IMR-90 (cell line): ENCODE data around the gene TTYH3. TPM values are rescaled to one million over a fixed set of nuclear protein-coding genes. Genes with fewer than 3 reads are reported as not detected.

Source experiments
- ATAC-seq: fragments of 200-7000 bp; cut with Tn5 transposase; 2 replicates; pipeline ENCODE4 v1.9.1; 2020; ENCODE audit warnings: low read depth, mild to moderate bottlenecking, moderate library complexity
- BruUV-seq: library from RNA; stranded (reverse); fragments of 400-500 nt; replicated peaks from 2 replicates; lab custom pipeline; 2021; lab: Mats Ljungman, UMichigan
- CTCF ChIA-PET: fragments of 300-600 bp; formaldehyde crosslinking; extraction: SDS; loops from one replicate; lab custom pipeline; 2021; ENCODE audit warnings: antibody characterized with exemption; lab: Yijun Ruan, JAX
- POLR2A ChIA-PET: fragments of 300-600 bp; sonication (Branson Sonifier 250); formaldehyde crosslinking; loops from one replicate; lab custom pipeline; 2022; ENCODE audit warnings: antibody characterized with exemption; ENCODE audit not compliant: unreplicated experiment; lab: Charles Lee
- DNase-seq: peaks from one replicate; pipeline ENCODE4 v3.0.0; 2013
- H2AFZ ChIP-seq: replicated peaks from 2 replicates; pipeline ENCODE3; 2013; ENCODE audit warnings: low read length, mild to moderate bottlenecking; ENCODE audit not compliant: poor library complexity
- H2AK5ac ChIP-seq: 2 replicates; pipeline ENCODE4 v1.6.1; 2013; ENCODE audit warnings: low read depth, low read length, inconsistent platforms
- H2AK9ac ChIP-seq: replicated peaks from 2 replicates; pipeline ENCODE3; 2013; ENCODE audit warnings: mild to moderate bottlenecking, low read depth, low read length, moderate library complexity; ENCODE audit not compliant: poor library complexity
- H2BK120ac ChIP-seq: 2 replicates; pipeline ENCODE4 v1.6.1; 2013; ENCODE audit warnings: low read depth, low read length, inconsistent platforms
- H2BK15ac ChIP-seq: 3 replicates; pipeline ENCODE4 v1.6.1; 2013; ENCODE audit warnings: low read depth, low read length, inconsistent platforms
- H2BK20ac ChIP-seq: 2 replicates; pipeline ENCODE4 v1.6.1; 2013; ENCODE audit warnings: low read depth, mild to moderate bottlenecking, inconsistent platforms, low read length, moderate library complexity
- H2BK5ac ChIP-seq: 2 replicates; pipeline ENCODE4 v1.6.1; 2013; ENCODE audit warnings: mild to moderate bottlenecking, low read depth, low read length, inconsistent platforms; ENCODE audit not compliant: poor library complexity, severe bottlenecking
- H3K14ac ChIP-seq: replicated peaks from 2 replicates; pipeline ENCODE4 v1.6.1; 2013; ENCODE audit warnings: low read depth, low read length, inconsistent platforms
- H3K18ac ChIP-seq: 2 replicates; pipeline ENCODE4 v1.6.1; 2013; ENCODE audit warnings: low read depth, low read length, control low read depth
- H3K23ac ChIP-seq: 2 replicates; pipeline ENCODE4 v1.6.1; 2013; ENCODE audit warnings: low read depth, low read length, inconsistent platforms
- H3K27ac ChIP-seq: 2 replicates; pipeline ENCODE4 v1.5.1; 2013; ENCODE audit warnings: mild to moderate bottlenecking, control low read depth, low read length; ENCODE audit not compliant: insufficient read depth
- H3K27me3 ChIP-seq: 2 replicates; pipeline ENCODE4 v1.6.1; 2013; ENCODE audit warnings: low read length; ENCODE audit not compliant: control insufficient read depth, insufficient read depth
- H3K36me3 ChIP-seq: 2 replicates; pipeline ENCODE4 v1.6.1; 2013; ENCODE audit warnings: low read length, mixed read lengths; ENCODE audit not compliant: control insufficient read depth, insufficient read depth
- H3K4ac ChIP-seq: 2 replicates; pipeline ENCODE4 v1.6.1; 2013; ENCODE audit warnings: low read depth, low read length, inconsistent platforms
- H3K4me1 ChIP-seq: 2 replicates; pipeline ENCODE4 v1.6.1; 2013; ENCODE audit warnings: low read length, mixed read lengths; ENCODE audit not compliant: control insufficient read depth, insufficient read depth
- H3K4me2 ChIP-seq: 2 replicates; pipeline ENCODE4 v1.6.1; 2013; ENCODE audit warnings: low read depth, mild to moderate bottlenecking, control low read depth, low read length, moderate library complexity
- H3K4me3 ChIP-seq: 2 replicates; pipeline ENCODE4 v1.5.1; 2013; ENCODE audit warnings: low read depth, mild to moderate bottlenecking, control low read depth, low read length, moderate library complexity; ENCODE audit not compliant: insufficient read depth
- H3K56ac ChIP-seq: 2 replicates; pipeline ENCODE4 v1.6.1; 2013; ENCODE audit warnings: low read length, inconsistent platforms; ENCODE audit not compliant: insufficient read depth; ENCODE audit errors: extremely low read depth
- H3K79me1 ChIP-seq, 2 experiments: 2 replicates each; pipeline ENCODE4 v1.6.1; 2013; ENCODE audit warnings: low read length in 2 of 2, inconsistent platforms in 1 of 2, low read depth in 1 of 2
- H3K9ac ChIP-seq: 2 replicates; pipeline ENCODE4 v1.6.1; 2013; ENCODE audit warnings: low read depth, low read length, control low read depth
- H3K9me1 ChIP-seq: 2 replicates; pipeline ENCODE4 v1.6.1; 2013; ENCODE audit warnings: low read length, inconsistent platforms; ENCODE audit not compliant: insufficient read depth
- H3K9me3 ChIP-seq: 2 replicates; pipeline ENCODE4 v1.6.1; 2013; ENCODE audit warnings: low read length; ENCODE audit not compliant: control insufficient read depth, insufficient read depth
- H4K20me1 ChIP-seq: 2 replicates; pipeline ENCODE4 v1.6.1; 2013; ENCODE audit warnings: low read length, inconsistent platforms; ENCODE audit not compliant: insufficient read depth
- H4K5ac ChIP-seq: 2 replicates; pipeline ENCODE4 v1.6.1; 2013; ENCODE audit warnings: mild to moderate bottlenecking, low read depth, low read length, control low read depth
- H4K8ac ChIP-seq, 2 experiments: 2 replicates each; pipeline ENCODE4 v1.6.1; 2013; ENCODE audit warnings: low read depth in 2 of 2, low read length in 2 of 2, control low read depth in 1 of 2, inconsistent platforms in 1 of 2
- H4K91ac ChIP-seq: 2 replicates; pipeline ENCODE4 v1.6.1; 2013; ENCODE audit warnings: low read depth, low read length, inconsistent platforms; ENCODE audit not compliant: insufficient read depth
- BHLHE40 ChIP-seq: fragments of 150-350 bp; IDR thresholded peaks from 2 replicates; pipeline ENCODE4 v1.6.1; 2016; ENCODE audit warnings: mild to moderate bottlenecking, low read depth, low read length
- CEBPB ChIP-seq: IDR thresholded peaks from 2 replicates; pipeline ENCODE4 v1.6.1; 2012; ENCODE audit warnings: low read depth, low read length, improper control_type of control experiment
- CHD1 ChIP-seq: IDR thresholded peaks from 2 replicates; pipeline ENCODE4 v1.6.1; 2012; ENCODE audit warnings: low read depth, low read length, improper control_type of control experiment
- FOS ChIP-seq: fragments of 150-350 bp; IDR thresholded peaks from 2 replicates; pipeline ENCODE4 v1.6.1; 2016; ENCODE audit warnings: low read depth, low read length
- MAFK ChIP-seq: IDR thresholded peaks from 2 replicates; pipeline ENCODE4 v1.6.1; 2012; ENCODE audit warnings: low read depth, low read length, improper control_type of control experiment
- MAZ ChIP-seq: IDR thresholded peaks from 2 replicates; pipeline ENCODE4 v1.6.1; 2012; ENCODE audit warnings: low read depth, mild to moderate bottlenecking, low read length, improper control_type of control experiment, moderate library complexity, borderline replicate concordance
- NFE2L2 ChIP-seq: fragments of 150-350 bp; IDR thresholded peaks from 2 replicates; pipeline ENCODE4 v1.6.1; 2016; ENCODE audit warnings: low read depth, mild to moderate bottlenecking, low read length
- POLR2A ChIP-seq: IDR thresholded peaks from 2 replicates; pipeline ENCODE4 v1.6.1; 2012; ENCODE audit warnings: mild to moderate bottlenecking, low read depth, low read length
- SMC3 ChIP-seq: fragments of 150-350 bp; IDR thresholded peaks from 2 replicates; pipeline ENCODE4 v1.6.1; 2016; ENCODE audit warnings: low read depth, mild to moderate bottlenecking, antibody characterized with exemption, low read length, moderate library complexity
- WGBS, 2 experiments: methylation state at CpG; one replicate each; pipeline versions ENCODE4 v1.1.5 to v1.1.7; 2013; ENCODE audit warnings: missing lambda C conversion rate in 2 of 2; ENCODE audit not compliant: insufficient read length in 1 of 2; ENCODE audit errors: extremely low coverage in 2 of 2; 5-methylcytosine and 5-hydroxymethylcytosine counted together
- dilution Hi-C: fragments of 300-500 bp; cut with HindIII; formaldehyde crosslinking; loops from one replicate; pipeline ENCODE4 v1.14.3; 2018; ENCODE audit warnings: low sequenced_read_pairs; ENCODE audit not compliant: unreplicated experiment
- in situ Hi-C: fragments of 300-500 bp; cut with MboI; formaldehyde crosslinking; loops from 3 replicates; pipeline ENCODE4 v1.14.3; 2019; ENCODE audit warnings: low sequenced_read_pairs, inconsistent platforms, mixed read lengths
- intact Hi-C: fragments of 100-400 bp; cut with micrococcal nuclease; formaldehyde crosslinking; loops from 2 replicates; pipeline ENCODE4 v1.10.0; 2022
- polyA plus RNA-seq, 3 experiments: library from polyadenylated mRNA; depleted of rRNA; stranded (reverse); fragments of >200 nt; gene quantifications; 2 replicates each; pipeline ENCODE4 v1.2.3, GENCODE V29; 2012; ENCODE audit warnings: low replicate concordance in 1 of 3
- total RNA-seq: library from RNA; depleted of rRNA; stranded (reverse); fragments of >200 nt; gene quantifications from 2 replicates; pipeline ENCODE4 v1.2.3, GENCODE V29; 2012
- TF ChIP-seq, protein P1 (sequence below): conservative IDR thresholded peaks from 2 replicates; pipeline ENCODE4 v1.5.1; 2012; ENCODE audit warnings: mild to moderate bottlenecking, low read depth, low read length, improper control_type of control experiment
- TF ChIP-seq, protein P2 (sequence below): fragments of 150-350 bp; IDR thresholded peaks from 2 replicates; pipeline ENCODE4 v1.6.1; 2017; ENCODE audit warnings: mild to moderate bottlenecking, antibody characterized with exemption, low read length, low read depth

The TTYH3 gene
- total and polyA plus RNA-seq, 2 of the 4 experiments (the other 2 are of a cell fraction) = 5.6 to 82.6 TPM

DNA sequence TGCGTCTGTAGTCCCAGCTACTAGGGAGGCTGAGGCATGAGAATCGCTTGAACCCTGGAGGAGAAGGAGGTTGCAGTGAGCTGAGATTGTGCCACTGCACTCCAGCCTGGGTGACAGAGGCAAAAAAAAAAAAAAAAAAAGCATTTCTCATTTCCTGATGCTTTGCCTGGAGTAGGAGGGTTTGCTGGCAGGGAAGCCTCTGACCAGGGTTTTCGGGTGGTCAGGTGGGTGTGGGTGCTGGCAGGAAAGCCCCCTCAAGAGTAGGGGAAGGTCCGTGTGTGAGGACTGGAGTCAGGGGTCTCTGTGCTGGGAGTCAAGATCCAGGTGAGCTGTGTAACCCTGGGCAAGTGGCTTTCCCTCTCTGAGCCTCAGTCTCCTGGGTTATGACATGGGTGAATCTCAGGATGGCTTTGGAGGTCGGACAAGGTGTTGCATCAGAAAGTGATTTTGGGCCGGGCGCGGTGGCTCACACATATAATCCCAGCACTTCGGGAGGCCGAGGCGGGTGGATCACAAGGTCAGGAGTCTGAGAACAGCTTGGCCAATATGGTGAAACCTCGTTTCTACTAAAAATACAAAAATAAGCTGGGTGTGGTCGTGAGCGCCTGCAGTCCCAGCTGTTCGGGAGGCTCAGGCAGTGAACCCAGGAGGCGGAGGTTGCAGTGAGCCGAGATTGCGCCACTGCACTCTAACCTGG lies 59.4 kb downstream of the TTYH3 start:
- in situ Hi-C loops (loop anchor here (25.0 kb wide), 1 partner anchor 471 kb away; no protein-coding TSS in a partner anchor), intact Hi-C loops (no loop called here), dilution Hi-C loops (no loop called here)
- Histone ChIP-seq H3K18ac (no peak overlapping the region), H3K14ac (no peak overlapping the region), H3K4me2 (no peak overlapping the region), H2AFZ (no peak overlapping the region), H3K23ac (no peak overlapping the region), H2BK20ac (no peak overlapping the region), H3K4me1 (peaks cover 6% of the 10 kb centered on the region), H3K9me3 (no peaks in the 10 kb centered on the region), H2BK120ac (no peak overlapping the region), H2BK5ac (no peak overlapping the region), H3K4me3 (no peak overlapping the region), H3K9ac (no peak overlapping the region), H3K27me3 (peaks cover 9% of the 10 kb centered on the region; the same call in 1 of the 2 replicates), H4K8ac (no peak overlapping the region), H3K27ac (no peak overlapping the region), H3K36me3 (no peaks in the 10 kb centered on the region), H3K4ac (no peak overlapping the region), H4K5ac (no peak overlapping the region), H4K91ac (no peak overlapping the region), H2AK9ac (no peak overlapping the region), H3K56ac (no peak overlapping the region), H3K9me1 (no peaks in the 10 kb centered on the region), H2BK15ac (no peak overlapping the region), H4K20me1 (no peaks in the 10 kb centered on the region), H3K79me1 (no peaks in the 10 kb centered on the region), H2AK5ac (no peak overlapping the region)
- DNase-seq (no peak), ATAC-seq (no peak)
- POLR2A ChIA-PET = no interaction called here
- TF ChIP-seq NFE2L2 = no peak
- no peak for TF ChIP-seq CEBPB
- TF ChIP-seq FOS = no peak
- TF ChIP-seq POLR2A = no peak
- TF ChIP-seq SMC3 = no peak
- TF ChIP-seq MAFK = no peak
- no peak for TF ChIP-seq CHD1
- TF ChIP-seq, protein P1, sequence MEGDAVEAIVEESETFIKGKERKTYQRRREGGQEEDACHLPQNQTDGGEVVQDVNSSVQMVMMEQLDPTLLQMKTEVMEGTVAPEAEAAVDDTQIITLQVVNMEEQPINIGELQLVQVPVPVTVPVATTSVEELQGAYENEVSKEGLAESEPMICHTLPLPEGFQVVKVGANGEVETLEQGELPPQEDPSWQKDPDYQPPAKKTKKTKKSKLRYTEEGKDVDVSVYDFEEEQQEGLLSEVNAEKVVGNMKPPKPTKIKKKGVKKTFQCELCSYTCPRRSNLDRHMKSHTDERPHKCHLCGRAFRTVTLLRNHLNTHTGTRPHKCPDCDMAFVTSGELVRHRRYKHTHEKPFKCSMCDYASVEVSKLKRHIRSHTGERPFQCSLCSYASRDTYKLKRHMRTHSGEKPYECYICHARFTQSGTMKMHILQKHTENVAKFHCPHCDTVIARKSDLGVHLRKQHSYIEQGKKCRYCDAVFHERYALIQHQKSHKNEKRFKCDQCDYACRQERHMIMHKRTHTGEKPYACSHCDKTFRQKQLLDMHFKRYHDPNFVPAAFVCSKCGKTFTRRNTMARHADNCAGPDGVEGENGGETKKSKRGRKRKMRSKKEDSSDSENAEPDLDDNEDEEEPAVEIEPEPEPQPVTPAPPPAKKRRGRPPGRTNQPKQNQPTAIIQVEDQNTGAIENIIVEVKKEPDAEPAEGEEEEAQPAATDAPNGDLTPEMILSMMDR = no peak
- TF ChIP-seq BHLHE40 = no peak
- no peak for TF ChIP-seq MAZ
- TF ChIP-seq, protein P2, sequence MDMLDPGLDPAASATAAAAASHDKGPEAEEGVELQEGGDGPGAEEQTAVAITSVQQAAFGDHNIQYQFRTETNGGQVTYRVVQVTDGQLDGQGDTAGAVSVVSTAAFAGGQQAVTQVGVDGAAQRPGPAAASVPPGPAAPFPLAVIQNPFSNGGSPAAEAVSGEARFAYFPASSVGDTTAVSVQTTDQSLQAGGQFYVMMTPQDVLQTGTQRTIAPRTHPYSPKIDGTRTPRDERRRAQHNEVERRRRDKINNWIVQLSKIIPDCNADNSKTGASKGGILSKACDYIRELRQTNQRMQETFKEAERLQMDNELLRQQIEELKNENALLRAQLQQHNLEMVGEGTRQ = no peak
- CTCF ChIA-PET = no interaction called here
- WGBS, 2 experiments = 92% methylated on average over 7 of the region's 18 CpGs; no CpG with 5 or more reads in 1 of the 2 experiments
- no TSS peak for BruUV-seq
